ENCODE measurements around the gene ADARB1.

The ADARB1 gene

GRCh38 chr21:45187646-45188045, 113.3 kb downstream of the ADARB1 start:
- FAIRE-seq: no peak

GRCh38 chr21:45190013-45190412, 115.6 kb downstream of the ADARB1 start:
- FAIRE-seq: no peak
- DNase-seq (ENCODE audit: insufficient read length, low spot score): no peak

More at GRCh38 chr21:45187646-45188045, 113.3 kb downstream of the ADARB1 start:
- no peak for DNase-seq (ENCODE audit: insufficient read length, low spot score)

- DNase-seq (ENCODE audit: insufficient read length, low spot score) (no peak), FAIRE-seq (no peak)
Observed at GRCh38 chr21:45192332-45192731, 118.0 kb downstream of the ADARB1 start.

- no peak for FAIRE-seq
- DNase-seq (ENCODE audit: insufficient read length, low spot score): no peak
Observed at GRCh38 chr21:45196620-45197019, 122.2 kb downstream of the ADARB1 start.

GRCh38 chr21:45199201-45199600, 124.8 kb downstream of the ADARB1 start:
- DNase-seq (ENCODE audit: insufficient read length, low spot score) (no peak), FAIRE-seq (no peak)

- no peak for DNase-seq (ENCODE audit: insufficient read length, low spot score)
- FAIRE-seq: no peak
Observed at GRCh38 chr21:45200031-45200430, 125.7 kb downstream of the ADARB1 start.

- FAIRE-seq: no peak
- no peak for DNase-seq (ENCODE audit: insufficient read length, low spot score)
Observed at GRCh38 chr21:45200581-45201296, 126.4 kb downstream of the ADARB1 start.

GRCh38 chr21:45202344-45202743, 128.0 kb downstream of the ADARB1 start:
- no peak for FAIRE-seq

GRCh38 chr21:45202889-45203288, 128.5 kb downstream of the ADARB1 start:
- DNase-seq (ENCODE audit: insufficient read length, low spot score): no peak
- no peak for FAIRE-seq

More at GRCh38 chr21:45202344-45202743, 128.0 kb downstream of the ADARB1 start:
- DNase-seq (ENCODE audit: insufficient read length, low spot score): no peak

- FAIRE-seq: no peak
- DNase-seq (ENCODE audit: insufficient read length, low spot score): no peak
Observed at GRCh38 chr21:45203983-45204382, 129.6 kb downstream of the ADARB1 start.

- FAIRE-seq (no peak), DNase-seq (ENCODE audit: insufficient read length, low spot score) (no peak)
Observed at GRCh38 chr21:45204395-45204794, 130.0 kb downstream of the ADARB1 start.

- no peak for FAIRE-seq
Observed at GRCh38 chr21:45207839-45208626, 133.7 kb downstream of the ADARB1 start.

GRCh38 chr21:45208627-45208951, 134.2 kb downstream of the ADARB1 start:
- DNase-seq (ENCODE audit: insufficient read length, low spot score): no peak
- no peak for FAIRE-seq

More at GRCh38 chr21:45207839-45208626, 133.7 kb downstream of the ADARB1 start:
- DNase-seq (ENCODE audit: insufficient read length, low spot score): no peak

GRCh38 chr21:45209046-45209445, 134.7 kb downstream of the ADARB1 start:
- DNase-seq (ENCODE audit: insufficient read length, low spot score) (no peak), FAIRE-seq (no peak)

- no peak for DNase-seq (ENCODE audit: insufficient read length, low spot score)
Observed at GRCh38 chr21:45209685-45210284, 135.4 kb downstream of the ADARB1 start.

GRCh38 chr21:45210461-45210983, 136.1 kb downstream of the ADARB1 start:
- DNase-seq (ENCODE audit: insufficient read length, low spot score) (no peak), FAIRE-seq (no peak)

More at GRCh38 chr21:45209685-45210284, 135.4 kb downstream of the ADARB1 start:
- FAIRE-seq: no peak

- no peak for DNase-seq (ENCODE audit: insufficient read length, low spot score)
Observed at GRCh38 chr21:45211661-45212060, 137.3 kb downstream of the ADARB1 start.

GRCh38 chr21:45213392-45213791, 139.0 kb downstream of the ADARB1 start:
- FAIRE-seq (no peak), DNase-seq (ENCODE audit: insufficient read length, low spot score) (no peak)

More at GRCh38 chr21:45211661-45212060, 137.3 kb downstream of the ADARB1 start:
- no peak for FAIRE-seq

GRCh38 chr21:45215213-45215612, 140.8 kb downstream of the ADARB1 start:
- no peak for DNase-seq (ENCODE audit: insufficient read length, low spot score)
- FAIRE-seq: no peak

GRCh38 chr21:45217010-45217409, 142.6 kb downstream of the ADARB1 start:
- DNase-seq (ENCODE audit: insufficient read length, low spot score) (no peak), FAIRE-seq (no peak)

- FAIRE-seq: no peak
- DNase-seq (ENCODE audit: insufficient read length, low spot score): no peak
Observed at GRCh38 chr21:45219517-45219916, 145.1 kb downstream of the ADARB1 start.

Measured in GM19239 (cell line).